Glutamatergic neuron (in vitro differentiated cells): ENCODE data around the gene ITGB4. TPM values are rescaled to one million over a fixed set of nuclear protein-coding genes. Genes with fewer than 3 reads are reported as not detected.

Source experiments
- DNase-seq: peaks from one replicate; pipeline ENCODE4 v3.0.0; 2022
- H3K27ac Mint-ChIP-seq: one replicate; pipeline ENCODE4 v1.8.0; 2020; ENCODE audit warnings: mild to moderate bottlenecking, mixed read lengths, inconsistent platforms; ENCODE audit not compliant: unreplicated experiment
- H3K27me3 Mint-ChIP-seq: one replicate; pipeline ENCODE4 v1.8.0; 2020; ENCODE audit warnings: mild to moderate bottlenecking, moderate library complexity, mixed read lengths, inconsistent platforms; ENCODE audit not compliant: unreplicated experiment
- H3K36me3 Mint-ChIP-seq: one replicate; pipeline ENCODE4 v1.8.0; 2020; ENCODE audit warnings: mild to moderate bottlenecking, mixed read lengths, inconsistent platforms; ENCODE audit not compliant: unreplicated experiment
- H3K4me1 Mint-ChIP-seq: one replicate; pipeline ENCODE4 v1.8.0; 2020; ENCODE audit warnings: mild to moderate bottlenecking, low read depth, mixed read lengths, inconsistent platforms; ENCODE audit not compliant: unreplicated experiment
- H3K4me3 Mint-ChIP-seq: one replicate; pipeline ENCODE4 v1.8.0; 2020; ENCODE audit warnings: mild to moderate bottlenecking, mixed read lengths, inconsistent platforms; ENCODE audit not compliant: unreplicated experiment
- H3K9me3 Mint-ChIP-seq: one replicate; pipeline ENCODE4 v1.8.0; 2020; ENCODE audit warnings: mild to moderate bottlenecking, moderate library complexity, mixed read lengths, inconsistent platforms; ENCODE audit not compliant: unreplicated experiment
- total RNA-seq: library from RNA; stranded (reverse); fragmentation: NEBNext Ultra II Directional; extraction: Animal tissue kit (Norgen Biotek cat#: 25700); gene quantifications from one replicate; pipeline ENCODE4 v1.2.1, GENCODE V29; 2021; ENCODE audit not compliant: unreplicated experiment
- TF ChIP-seq, protein P1 (sequence below): fragments of 200-600 bp; sonication (generic); IDR thresholded peaks from one replicate; pipeline ENCODE4 v1.5.0; 2021; ENCODE audit not compliant: partially characterized antibody, unreplicated experiment

The ITGB4 gene
- total RNA-seq, 1 donor from 2014 or later, result not detected

DNA sequence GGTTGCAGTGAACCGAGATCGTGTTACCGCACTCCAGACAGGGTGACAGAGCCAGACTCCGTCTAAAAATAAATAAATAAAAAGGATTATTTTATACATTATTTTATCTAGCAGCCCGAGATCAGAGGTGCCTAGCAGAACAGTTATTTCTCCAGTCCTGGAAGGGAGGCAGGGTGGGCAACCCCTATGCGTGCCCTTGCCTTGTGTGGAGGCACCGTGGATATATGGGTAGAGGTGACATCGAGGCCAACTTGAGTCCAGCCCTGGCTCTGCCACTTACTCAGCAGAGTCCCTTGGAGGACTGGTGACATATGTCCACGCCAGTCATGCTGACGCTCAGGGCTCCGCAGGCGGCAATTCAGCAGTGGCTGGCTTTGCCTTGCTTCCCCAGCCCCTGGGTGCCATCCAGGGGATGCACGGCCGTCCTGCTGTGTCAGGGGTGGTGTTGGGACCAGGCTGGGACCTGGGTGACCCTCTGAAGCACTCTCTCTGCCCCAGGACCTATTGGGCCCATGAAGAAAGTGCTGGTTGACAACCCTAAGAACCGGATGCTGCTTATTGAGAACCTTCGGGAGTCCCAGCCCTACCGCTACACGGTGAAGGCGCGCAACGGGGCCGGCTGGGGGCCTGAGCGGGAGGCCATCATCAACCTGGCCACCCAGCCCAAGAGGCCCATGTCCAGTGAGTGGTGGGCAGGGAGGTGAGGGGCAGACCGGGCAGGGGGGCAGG lies 30.6 kb downstream of the ITGB4 start:
- Mint-ChIP-seq H3K4me1 (peaks cover 6% of the 10 kb centered on the region), H3K4me3 (no peak overlapping the region), H3K36me3 (no peaks in the 10 kb centered on the region), H3K9me3 (peaks cover 8% of the 10 kb centered on the region), H3K27ac (no peak overlapping the region), H3K27me3 (peaks cover 18% of the 10 kb centered on the region)
- no peak for DNase-seq
- TF ChIP-seq, protein P1, sequence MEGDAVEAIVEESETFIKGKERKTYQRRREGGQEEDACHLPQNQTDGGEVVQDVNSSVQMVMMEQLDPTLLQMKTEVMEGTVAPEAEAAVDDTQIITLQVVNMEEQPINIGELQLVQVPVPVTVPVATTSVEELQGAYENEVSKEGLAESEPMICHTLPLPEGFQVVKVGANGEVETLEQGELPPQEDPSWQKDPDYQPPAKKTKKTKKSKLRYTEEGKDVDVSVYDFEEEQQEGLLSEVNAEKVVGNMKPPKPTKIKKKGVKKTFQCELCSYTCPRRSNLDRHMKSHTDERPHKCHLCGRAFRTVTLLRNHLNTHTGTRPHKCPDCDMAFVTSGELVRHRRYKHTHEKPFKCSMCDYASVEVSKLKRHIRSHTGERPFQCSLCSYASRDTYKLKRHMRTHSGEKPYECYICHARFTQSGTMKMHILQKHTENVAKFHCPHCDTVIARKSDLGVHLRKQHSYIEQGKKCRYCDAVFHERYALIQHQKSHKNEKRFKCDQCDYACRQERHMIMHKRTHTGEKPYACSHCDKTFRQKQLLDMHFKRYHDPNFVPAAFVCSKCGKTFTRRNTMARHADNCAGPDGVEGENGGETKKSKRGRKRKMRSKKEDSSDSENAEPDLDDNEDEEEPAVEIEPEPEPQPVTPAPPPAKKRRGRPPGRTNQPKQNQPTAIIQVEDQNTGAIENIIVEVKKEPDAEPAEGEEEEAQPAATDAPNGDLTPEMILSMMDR, result no peak

DNA sequence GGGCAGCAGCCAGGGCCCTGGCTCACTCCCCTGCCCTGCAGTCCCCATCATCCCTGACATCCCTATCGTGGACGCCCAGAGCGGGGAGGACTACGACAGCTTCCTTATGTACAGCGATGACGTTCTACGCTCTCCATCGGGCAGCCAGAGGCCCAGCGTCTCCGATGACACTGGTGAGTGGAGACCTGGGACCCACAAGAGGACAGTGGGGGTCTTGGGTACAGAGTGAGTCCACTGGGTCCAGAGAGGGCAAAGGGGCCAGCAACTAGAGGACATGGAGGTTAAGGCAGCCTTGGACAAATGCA lies 31.1 kb downstream of the ITGB4 start:
- TF ChIP-seq, protein P1, result no peak
- no peak overlapping the region for H3K4me3 Mint-ChIP-seq
- H3K27me3 Mint-ChIP-seq, result peaks cover 18% of the 10 kb centered on the region
- peaks cover 8% of the 10 kb centered on the region for H3K9me3 Mint-ChIP-seq
- H3K4me1 Mint-ChIP-seq, result peaks cover 6% of the 10 kb centered on the region
- no peaks in the 10 kb centered on the region for H3K36me3 Mint-ChIP-seq
- DNase-seq, result no peak
- H3K27ac Mint-ChIP-seq, result peak overlapping the region; percentile 4

DNA sequence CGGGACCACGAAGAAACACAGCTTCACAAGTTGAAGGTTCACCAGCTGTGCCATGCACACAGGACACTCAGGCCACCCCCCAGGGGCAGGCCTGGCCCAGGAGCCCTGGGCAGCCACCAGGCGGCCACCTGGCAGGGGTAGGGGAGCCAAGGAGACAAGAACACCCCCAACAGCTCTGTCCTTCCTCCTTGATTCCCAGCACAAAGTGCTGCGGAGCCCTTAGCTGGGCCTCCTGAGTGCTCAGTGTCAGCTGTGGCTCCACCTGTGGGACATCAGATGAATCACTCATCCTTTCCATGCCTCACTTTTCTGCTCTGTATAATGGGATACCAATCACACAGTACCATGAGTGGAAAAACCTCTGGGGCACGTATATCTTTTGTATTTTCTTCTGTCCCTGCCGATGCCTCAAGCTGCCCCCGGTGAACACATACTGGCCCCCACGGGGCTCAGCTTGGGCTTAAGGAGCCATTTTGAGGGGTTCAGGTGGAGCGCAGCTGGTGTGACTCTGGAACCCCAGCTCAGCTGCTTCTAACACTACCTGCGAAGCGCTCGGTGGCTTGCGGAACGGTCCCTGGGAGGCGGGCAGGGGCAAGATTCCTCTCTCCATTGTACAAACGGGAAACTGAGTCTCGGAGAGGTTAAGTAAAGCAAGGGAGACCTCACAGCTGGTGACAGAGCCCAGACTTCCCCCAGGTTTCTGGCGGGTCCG lies 31.7 kb downstream of the ITGB4 start:
- H3K9me3 Mint-ChIP-seq, result peaks cover 8% of the 10 kb centered on the region
- H3K27me3 Mint-ChIP-seq, result peaks cover 18% of the 10 kb centered on the region
- no peaks in the 10 kb centered on the region for H3K36me3 Mint-ChIP-seq
- H3K27ac Mint-ChIP-seq, result peak overlapping the region; percentile 43
- no peak for DNase-seq
- no peak overlapping the region for H3K4me3 Mint-ChIP-seq
- TF ChIP-seq, protein P1, result no peak
- peaks cover 6% of the 10 kb centered on the region for H3K4me1 Mint-ChIP-seq

DNA sequence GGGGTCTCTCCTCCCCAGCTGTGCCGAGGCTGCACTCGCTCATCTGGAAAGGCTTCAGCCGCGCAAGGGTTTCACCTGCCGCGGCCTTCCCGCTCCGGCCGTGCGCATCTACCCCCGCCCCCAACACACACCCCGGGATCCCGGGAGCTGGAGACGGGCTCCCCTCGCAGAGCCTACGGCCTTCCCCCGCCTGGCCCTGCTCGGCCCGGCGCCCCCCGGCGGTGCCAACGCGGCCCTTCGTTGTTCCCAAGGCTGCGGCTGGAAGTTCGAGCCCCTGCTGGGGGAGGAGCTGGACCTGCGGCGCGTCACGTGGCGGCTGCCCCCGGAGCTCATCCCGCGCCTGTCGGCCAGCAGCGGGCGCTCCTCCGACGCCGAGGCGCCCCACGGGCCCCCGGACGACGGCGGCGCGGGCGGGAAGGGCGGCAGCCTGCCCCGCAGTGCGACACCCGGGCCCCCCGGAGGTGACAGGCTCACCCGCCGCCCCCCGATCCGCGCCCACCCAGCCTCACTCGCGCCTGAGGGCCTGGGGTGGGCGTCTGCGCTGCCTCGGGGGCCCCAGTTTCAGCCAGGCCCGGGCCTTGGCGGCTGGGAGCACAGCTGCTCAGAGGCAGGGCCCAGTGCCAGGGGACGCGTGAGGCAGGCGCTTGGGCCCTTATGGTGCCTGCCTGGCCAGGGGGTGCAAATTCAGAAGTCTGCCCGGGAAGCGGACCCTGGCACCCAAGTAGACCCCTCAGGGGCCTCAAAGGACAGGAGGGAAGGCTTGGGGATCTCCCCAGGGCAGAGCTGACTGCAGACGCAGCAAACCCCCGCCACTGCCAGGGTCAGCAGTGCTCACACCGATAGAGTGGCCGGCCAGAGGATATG lies 32.5 kb downstream of the ITGB4 start:
- Mint-ChIP-seq H3K4me1 (peaks cover 6% of the 10 kb centered on the region), H3K27ac (no peak overlapping the region), H3K36me3 (no peaks in the 10 kb centered on the region), H3K4me3 (no peak overlapping the region), H3K27me3 (peaks cover 18% of the 10 kb centered on the region), H3K9me3 (peaks cover 8% of the 10 kb centered on the region)
- DNase-seq, result peak; percentile 77
- TF ChIP-seq, protein P1, result peak; percentile 20
